HG02870 (cell line): ENCODE data around the gene BAIAP2.

Experiments
- ATAC-seq: cut with Tn5 transposase; IDR thresholded peaks from one replicate; pipeline ENCODE4 v1.9.1; 2021; ENCODE audit warnings: mild to moderate bottlenecking, moderate library complexity; ENCODE audit not compliant: unreplicated experiment

The BAIAP2 gene

GRCh38 chr17:81120695-81121621, 86.0 kb downstream of the BAIAP2 start:
- no peak for ATAC-seq

GRCh38 chr17:81121841-81122733, 87.1 kb downstream of the BAIAP2 start:
- ATAC-seq: no peak

GRCh38 chr17:81123052-81124048, 88.4 kb downstream of the BAIAP2 start:
- no peak for ATAC-seq

GRCh38 chr17:81124377-81124776, 89.4 kb downstream of the BAIAP2 start:
- no peak for ATAC-seq

GRCh38 chr17:81125573-81126081, 90.7 kb downstream of the BAIAP2 start:
- ATAC-seq: no peak

- ATAC-seq: no peak
Measured at GRCh38 chr17:81126281-81127132, 91.6 kb downstream of the BAIAP2 start.

- ATAC-seq: no peak
Measured at GRCh38 chr17:81127133-81127455, 92.1 kb downstream of the BAIAP2 start.

GRCh38 chr17:81127526-81128177, 92.7 kb downstream of the BAIAP2 start:
- no peak for ATAC-seq

GRCh38 chr17:81128338-81128737, 93.4 kb downstream of the BAIAP2 start:
- ATAC-seq: no peak

GRCh38 chr17:81128774-81129173, 93.8 kb downstream of the BAIAP2 start:
- no peak for ATAC-seq

GRCh38 chr17:81129289-81129688, 94.3 kb downstream of the BAIAP2 start:
- ATAC-seq: no peak

GRCh38 chr17:81129711-81130367, 94.9 kb downstream of the BAIAP2 start:
- ATAC-seq: no peak

GRCh38 chr17:81130385-81131361, 95.7 kb downstream of the BAIAP2 start:
- no peak for ATAC-seq

- ATAC-seq: no peak
Measured at GRCh38 chr17:81131486-81132196, 96.7 kb downstream of the BAIAP2 start.

GRCh38 chr17:81132197-81132540, 97.2 kb downstream of the BAIAP2 start:
- ATAC-seq: no peak

GRCh38 chr17:81132770-81133723, 98.1 kb downstream of the BAIAP2 start:
- no peak for ATAC-seq
